PC-3 (cell line): Measurements from ENCODE around the gene MACROD2. TPM values are rescaled to one million over a fixed set of nuclear protein-coding genes. Genes with fewer than 3 reads are reported as not detected.

Experiments used
- ATAC-seq: fragments of 200-7000 bp; cut with Tn5 transposase; 2 replicates; pipeline ENCODE4 v1.9.1; 2020; ENCODE audit warnings: mild to moderate bottlenecking, moderate library complexity
- BruUV-seq: library from RNA; stranded (reverse); fragments of 400-500 nt; replicated peaks from 2 replicates; lab custom pipeline; 2021; lab: Mats Ljungman, UMichigan
- CTCF ChIA-PET: fragments of 300-600 bp; sonication (Branson Sonifier 250); formaldehyde crosslinking; loops from one replicate; lab custom pipeline; 2022; ENCODE audit warnings: antibody characterized with exemption; lab: Charles Lee
- POLR2A ChIA-PET: fragments of 300-600 bp; sonication (Branson Sonifier 250); formaldehyde crosslinking; loops from one replicate; lab custom pipeline; 2022; ENCODE audit warnings: antibody characterized with exemption; ENCODE audit not compliant: unreplicated experiment; lab: Charles Lee
- DNase-seq: peaks from one replicate; pipeline ENCODE4 v3.0.0-alpha.2; 2015
- H2AFZ ChIP-seq: fragments of 300-600 bp; sonication (generic); 2 replicates; pipeline ENCODE4 v1.6.0; 2016; ENCODE audit warnings: antibody characterized with exemption, low read length
- H3F3A ChIP-seq: fragments of 300-600 bp; sonication (generic); one replicate; pipeline ENCODE4 v1.6.0; 2017; ENCODE audit warnings: antibody characterized with exemption, low read length, control low read depth, mild to moderate bottlenecking; ENCODE audit not compliant: unreplicated experiment
- H3K27ac ChIP-seq: fragments of 300-600 bp; sonication (generic); 2 replicates; pipeline ENCODE4 v1.5.1; 2016; ENCODE audit warnings: mild to moderate bottlenecking, low read length
- H3K27me3 ChIP-seq: fragments of 300-600 bp; sonication (generic); 2 replicates; pipeline ENCODE4 v1.6.1; 2016; ENCODE audit warnings: low read length, mixed read lengths
- H3K36me3 ChIP-seq: fragments of 300-600 bp; sonication (generic); 2 replicates; pipeline ENCODE4 v1.6.1; 2016; ENCODE audit warnings: low read depth, mixed run types, low read length, mixed read lengths
- H3K4me1 ChIP-seq: fragments of 300-600 bp; sonication (generic); 2 replicates; pipeline ENCODE4 v1.5.1; 2016; ENCODE audit warnings: low read length; ENCODE audit not compliant: insufficient read depth
- H3K4me2 ChIP-seq: fragments of 300-600 bp; sonication (generic); 2 replicates; pipeline ENCODE4 v1.6.0; 2016; ENCODE audit warnings: low read length
- H3K4me3 ChIP-seq: fragments of 300-600 bp; sonication (generic); 2 replicates; pipeline ENCODE4 v1.5.1; 2016; ENCODE audit warnings: mild to moderate bottlenecking, low read length, mixed read lengths
- H3K79me2 ChIP-seq: fragments of 300-600 bp; sonication (generic); 2 replicates; pipeline ENCODE4 v1.6.1; 2017; ENCODE audit warnings: low read length, mixed read lengths
- H3K9ac ChIP-seq: fragments of 300-600 bp; sonication (generic); 2 replicates; pipeline ENCODE4 v1.6.0; 2016; ENCODE audit warnings: mild to moderate bottlenecking, low read length
- H3K9me2 ChIP-seq: fragments of 300-600 bp; sonication (generic); replicated peaks from 2 replicates; pipeline ENCODE4 v1.6.1; 2016; ENCODE audit warnings: mixed run types, low read length, mixed read lengths
- H3K9me3 ChIP-seq: fragments of 300-600 bp; sonication (generic); 2 replicates; pipeline ENCODE4 v1.6.1; 2016; ENCODE audit warnings: low read length, mixed read lengths
- H4K20me1 ChIP-seq: fragments of 300-600 bp; sonication (generic); 2 replicates; pipeline ENCODE4 v1.6.1; 2016; ENCODE audit warnings: low read length, mixed read lengths
- CTCF ChIP-seq: fragments of 300-600 bp; sonication (generic); conservative IDR thresholded peaks from 2 replicates; pipeline ENCODE4 v1.5.1; 2017; ENCODE audit warnings: antibody characterized with exemption, low read depth, mild to moderate bottlenecking, low read length
- EZH2 ChIP-seq: fragments of 300-600 bp; sonication (generic); IDR thresholded peaks from one replicate; pipeline ENCODE4 v1.6.1; 2017; ENCODE audit warnings: antibody characterized with exemption, mild to moderate bottlenecking, low read length; ENCODE audit not compliant: unreplicated experiment
- EZH2phosphoT487 ChIP-seq: fragments of 300-600 bp; sonication (generic); IDR thresholded peaks from 2 replicates; pipeline ENCODE4 v1.6.1; 2018; ENCODE audit warnings: mild to moderate bottlenecking, antibody characterized with exemption, low read length, borderline replicate concordance
- intact Hi-C: fragments of 100-400 bp; cut with micrococcal nuclease; formaldehyde crosslinking; loops from 2 replicates; pipeline ENCODE4 v1.9.0; 2023
- total RNA-seq: library from RNA; depleted of rRNA; stranded (reverse); fragments of >200 nt; gene quantifications from 2 replicates; pipeline ENCODE4 v1.2.3, GENCODE V29; 2014

MACROD2 gene
- total RNA-seq, 1 experiment from 2014 or later, result 3.1 TPM

DNA sequence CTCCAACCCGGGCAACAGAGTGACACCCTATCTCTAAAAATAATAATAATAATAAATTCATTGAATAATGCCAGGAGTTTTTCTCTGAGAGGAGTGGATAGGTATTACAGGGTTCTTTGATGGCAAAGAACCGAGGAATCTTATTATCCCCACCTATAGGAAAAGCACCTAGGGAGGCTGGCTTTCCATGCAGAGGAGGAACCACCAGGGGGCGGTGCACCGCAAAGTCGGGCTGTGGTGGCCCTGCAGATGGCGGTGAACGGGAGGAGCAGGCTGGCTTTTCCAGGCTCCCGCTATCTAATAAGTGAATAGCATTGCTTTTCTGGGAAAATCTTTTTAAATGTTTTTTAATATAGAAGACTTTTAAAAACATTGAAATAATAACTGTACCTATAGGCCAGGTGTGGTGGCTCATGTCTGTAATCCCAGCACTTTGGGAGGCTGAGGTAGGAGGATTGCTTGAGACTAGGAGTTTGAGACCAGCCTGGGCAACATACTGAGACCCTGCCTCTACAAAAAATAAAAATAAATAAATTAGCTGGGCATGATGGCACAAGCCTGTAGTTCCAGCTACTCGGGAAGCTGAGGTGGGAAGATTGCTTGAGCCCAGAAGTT lies 1713.8 kb downstream of the MACROD2 start:
- H3K9me3 ChIP-seq, result no peaks in the 10 kb centered on the region
- no peaks in the 10 kb centered on the region for H3K9me2 ChIP-seq
- no peak overlapping the region for H3K9ac ChIP-seq
- no peak overlapping the region for H3K27ac ChIP-seq
- intact Hi-C loops, result no loop called here
- DNase-seq, result peak; percentile 67
- POLR2A ChIA-PET, result no interaction called here
- no TSS peak for BruUV-seq
- no peaks in the 10 kb centered on the region for H3K27me3 ChIP-seq
- no peak overlapping the region for H3K4me2 ChIP-seq
- no peaks in the 10 kb centered on the region for H3F3A ChIP-seq
- ATAC-seq, result peak; percentile 77; the same call in 1 of the 2 replicates
- no peak overlapping the region for H3K4me3 ChIP-seq
- H2AFZ ChIP-seq, result no peak overlapping the region
- peak; percentile 80 for TF ChIP-seq CTCF
- TF ChIP-seq EZH2phosphoT487, result no peak
- H3K36me3 ChIP-seq, result no peaks in the 10 kb centered on the region
- no peaks in the 10 kb centered on the region for H3K79me2 ChIP-seq
- peaks cover 20% of the 10 kb centered on the region for H3K4me1 ChIP-seq
- CTCF ChIA-PET, result no interaction called here
- no peaks in the 10 kb centered on the region for H4K20me1 ChIP-seq

DNA sequence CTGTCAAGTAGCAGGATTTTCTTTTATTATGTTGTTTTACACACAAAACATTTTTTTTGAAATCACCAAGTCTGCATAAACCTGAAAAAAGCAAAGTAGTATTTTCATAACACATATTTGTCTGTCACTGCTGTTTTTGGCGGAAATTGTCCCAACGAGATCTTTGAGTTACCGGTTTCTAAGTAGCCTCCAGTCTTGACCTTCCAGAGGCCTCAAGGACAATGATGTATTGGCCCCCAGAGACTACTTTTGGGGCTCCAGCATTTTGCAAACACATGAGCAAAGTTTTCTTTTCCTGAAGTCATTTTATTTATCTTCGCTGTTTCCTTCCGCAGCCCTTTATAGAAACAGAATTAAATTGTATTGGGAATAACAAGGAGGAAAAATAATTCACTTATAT lies 1715.3 kb downstream of the MACROD2 start:
- Histone ChIP-seq H3F3A (no peaks in the 10 kb centered on the region), H3K79me2 (no peaks in the 10 kb centered on the region), H3K36me3 (no peaks in the 10 kb centered on the region), H3K4me1 (peaks cover 16% of the 10 kb centered on the region), H2AFZ (no peak overlapping the region), H3K9ac (no peak overlapping the region), H3K4me2 (no peak overlapping the region), H3K9me3 (no peaks in the 10 kb centered on the region), H3K4me3 (no peak overlapping the region), H3K27ac (no peak overlapping the region), H3K9me2 (no peaks in the 10 kb centered on the region), H4K20me1 (no peaks in the 10 kb centered on the region), H3K27me3 (no peaks in the 10 kb centered on the region)
- ChIA-PET CTCF (no interaction called here), POLR2A (no interaction called here)
- no peak for TF ChIP-seq EZH2
- no peak for TF ChIP-seq CTCF
- no peak for TF ChIP-seq EZH2phosphoT487
- no peak for ATAC-seq
- no TSS peak for BruUV-seq
- intact Hi-C loops, result no loop called here
- no peak for DNase-seq

DNA sequence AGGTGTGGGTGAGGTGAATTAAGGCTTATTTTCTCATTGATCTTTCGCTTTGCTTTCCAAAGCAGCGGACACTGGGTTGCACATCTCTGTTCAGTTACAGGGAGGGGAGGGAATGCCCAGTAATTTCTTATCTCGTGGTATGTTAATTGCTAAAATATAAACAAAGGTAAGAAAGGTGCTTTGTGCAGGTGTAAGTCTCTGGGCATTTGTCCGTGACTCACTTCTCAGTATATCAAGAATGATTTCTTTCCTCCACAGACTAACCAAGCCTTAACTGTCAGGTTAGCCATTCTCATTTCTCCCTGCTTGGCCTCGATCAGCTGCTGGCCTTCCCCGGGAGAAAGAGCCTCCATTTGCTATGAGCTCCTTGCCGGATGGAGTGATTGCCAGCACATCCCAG lies 1715.9 kb downstream of the MACROD2 start:
- TF ChIP-seq CTCF (no peak), EZH2 (no peak)
- ChIA-PET CTCF (no interaction called here), POLR2A (no interaction called here)
- no peak overlapping the region for H2AFZ ChIP-seq
- no peaks in the 10 kb centered on the region for H3K79me2 ChIP-seq
- no peaks in the 10 kb centered on the region for H3K9me2 ChIP-seq
- DNase-seq (no peak), ATAC-seq (no peak)
- no TSS peak for BruUV-seq
- H3K36me3 ChIP-seq, result no peaks in the 10 kb centered on the region
- no peaks in the 10 kb centered on the region for H4K20me1 ChIP-seq
- intact Hi-C loops, result no loop called here
- H3K4me2 ChIP-seq, result no peak overlapping the region
- H3F3A ChIP-seq, result no peaks in the 10 kb centered on the region
- H3K27me3 ChIP-seq, result no peaks in the 10 kb centered on the region
- no peak overlapping the region for H3K4me3 ChIP-seq
- no peak overlapping the region for H3K27ac ChIP-seq
- H3K9me3 ChIP-seq, result no peaks in the 10 kb centered on the region
- H3K4me1 ChIP-seq, result peaks cover 11% of the 10 kb centered on the region
- H3K9ac ChIP-seq, result no peak overlapping the region
